Fibroblast of the aortic adventitia (primary cell): ENCODE measurements around the gene CUX1. TPM values are rescaled to one million over a fixed set of nuclear protein-coding genes. Genes with fewer than 3 reads are reported as not detected.

Source experiments
- DNase-seq: peaks from one replicate; pipeline ENCODE4 v3.0.0-alpha.2; 2010; ENCODE audit warnings: low read depth
- H3K4me3 ChIP-seq: 2 replicates; pipeline ENCODE4 v1.5.1; 2011; ENCODE audit warnings: low read depth, mild to moderate bottlenecking, control low read depth, low read length, moderate library complexity
- total RNA-seq: library from RNA; depleted of rRNA; stranded (reverse); fragments of >200 nt; gene quantifications from 2 replicates; pipeline ENCODE4 v1.2.3, GENCODE V29; 2012; ENCODE audit warnings: low replicate concordance
- TF ChIP-seq, protein P1 (sequence below): IDR thresholded peaks from 2 replicates; pipeline ENCODE4 v1.5.1; 2011; ENCODE audit warnings: mild to moderate bottlenecking, low read length, control low read depth, inconsistent platforms; ENCODE audit not compliant: insufficient read depth

CUX1 gene
- total RNA-seq, 1 donor, result 44.2 TPM

DNA sequence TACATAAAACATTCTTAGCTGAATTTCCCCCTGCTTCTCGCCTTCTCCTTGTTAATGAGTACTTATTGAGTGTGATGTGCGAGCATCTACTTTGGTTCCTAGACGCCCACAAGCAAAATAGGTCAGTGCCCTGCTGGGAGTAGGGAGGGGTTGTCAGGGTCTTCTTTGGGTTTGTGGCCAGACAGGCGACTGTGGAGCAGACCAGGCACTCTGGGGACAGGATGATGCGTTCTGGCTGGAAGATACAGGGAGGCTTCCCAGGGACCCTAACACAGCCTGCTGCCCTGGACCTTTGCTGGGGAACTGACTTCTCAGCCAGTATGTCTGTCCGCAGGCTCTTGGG, 227.2 kb downstream of the CUX1 start:
- TF ChIP-seq, protein P1, sequence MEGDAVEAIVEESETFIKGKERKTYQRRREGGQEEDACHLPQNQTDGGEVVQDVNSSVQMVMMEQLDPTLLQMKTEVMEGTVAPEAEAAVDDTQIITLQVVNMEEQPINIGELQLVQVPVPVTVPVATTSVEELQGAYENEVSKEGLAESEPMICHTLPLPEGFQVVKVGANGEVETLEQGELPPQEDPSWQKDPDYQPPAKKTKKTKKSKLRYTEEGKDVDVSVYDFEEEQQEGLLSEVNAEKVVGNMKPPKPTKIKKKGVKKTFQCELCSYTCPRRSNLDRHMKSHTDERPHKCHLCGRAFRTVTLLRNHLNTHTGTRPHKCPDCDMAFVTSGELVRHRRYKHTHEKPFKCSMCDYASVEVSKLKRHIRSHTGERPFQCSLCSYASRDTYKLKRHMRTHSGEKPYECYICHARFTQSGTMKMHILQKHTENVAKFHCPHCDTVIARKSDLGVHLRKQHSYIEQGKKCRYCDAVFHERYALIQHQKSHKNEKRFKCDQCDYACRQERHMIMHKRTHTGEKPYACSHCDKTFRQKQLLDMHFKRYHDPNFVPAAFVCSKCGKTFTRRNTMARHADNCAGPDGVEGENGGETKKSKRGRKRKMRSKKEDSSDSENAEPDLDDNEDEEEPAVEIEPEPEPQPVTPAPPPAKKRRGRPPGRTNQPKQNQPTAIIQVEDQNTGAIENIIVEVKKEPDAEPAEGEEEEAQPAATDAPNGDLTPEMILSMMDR, result no peak

DNA sequence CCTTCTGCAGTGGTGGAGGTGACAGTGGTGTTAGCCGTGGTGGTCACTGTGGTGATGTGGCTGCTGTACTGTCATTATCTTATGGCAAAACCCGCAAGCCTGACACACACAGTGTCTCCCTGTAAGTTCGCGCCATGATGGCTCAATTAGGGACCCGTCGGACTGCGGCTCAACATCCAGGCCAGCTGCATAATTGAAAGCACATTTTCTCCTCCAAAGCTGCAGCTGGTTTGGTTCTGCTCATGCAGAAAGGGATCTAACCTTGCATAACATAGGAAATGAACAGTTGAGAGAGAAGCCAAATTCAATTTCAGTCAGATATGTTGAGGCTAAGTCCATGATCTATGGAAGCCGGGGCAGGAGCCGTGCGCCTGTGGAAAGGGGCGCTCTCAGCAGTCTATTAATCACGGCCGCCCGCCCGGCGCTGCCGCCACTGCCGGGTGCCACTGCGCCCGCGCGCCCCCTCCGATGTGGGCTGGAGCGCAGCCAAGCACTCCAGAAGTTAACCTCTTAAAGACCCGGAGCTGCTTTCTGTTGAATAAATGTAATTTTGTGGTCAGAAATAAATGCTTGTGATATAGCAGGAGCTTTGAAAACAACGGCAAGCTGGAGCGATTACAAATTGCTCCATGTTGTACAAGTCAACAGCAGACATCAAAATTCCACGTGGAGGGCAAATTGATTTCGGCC, 227.7 kb downstream of the CUX1 start:
- peak overlapping the region; percentile 37 for H3K4me3 ChIP-seq
- TF ChIP-seq, protein P1, result no peak
- DNase-seq, result peak; percentile 95

More for the DNA sequence above, 227.2 kb downstream of the CUX1 start:
- no peak for DNase-seq
- no peak overlapping the region for H3K4me3 ChIP-seq

DNA sequence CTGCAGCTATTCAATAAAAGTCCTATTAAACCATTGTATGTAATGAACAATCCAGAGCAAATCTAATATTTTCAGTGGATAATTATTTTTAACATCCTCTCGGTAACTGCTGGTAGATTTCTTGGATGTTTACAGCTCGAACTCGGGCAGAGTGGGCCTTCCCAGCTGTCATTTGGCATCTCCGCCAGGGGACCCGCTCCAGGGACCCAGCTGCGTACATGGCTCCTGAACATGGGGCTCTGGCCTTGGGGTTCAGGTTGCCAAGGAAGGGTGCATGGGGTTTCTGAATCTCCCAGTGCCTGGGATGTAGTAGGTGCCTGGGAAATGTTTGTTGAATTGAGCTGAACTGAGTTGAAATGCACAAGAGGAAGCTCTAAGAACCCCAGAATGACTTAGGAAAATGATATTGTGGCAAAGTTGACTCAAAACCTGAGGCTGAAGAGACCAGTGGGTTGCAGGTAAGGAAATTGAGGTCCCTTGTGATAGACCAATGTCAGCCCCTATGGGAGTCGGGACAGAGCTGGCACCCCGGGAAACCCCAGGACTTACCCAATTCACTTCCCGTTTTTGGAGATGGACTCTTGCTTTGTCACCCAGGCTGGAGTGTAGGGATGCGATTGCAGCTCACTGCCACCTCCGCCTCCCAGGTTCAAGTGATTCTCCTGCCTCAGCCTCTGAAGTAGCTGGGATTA, 228.4 kb downstream of the CUX1 start:
- no peak for DNase-seq
- TF ChIP-seq, protein P1, result no peak
- H3K4me3 ChIP-seq, result peak overlapping the region; percentile 37

DNA sequence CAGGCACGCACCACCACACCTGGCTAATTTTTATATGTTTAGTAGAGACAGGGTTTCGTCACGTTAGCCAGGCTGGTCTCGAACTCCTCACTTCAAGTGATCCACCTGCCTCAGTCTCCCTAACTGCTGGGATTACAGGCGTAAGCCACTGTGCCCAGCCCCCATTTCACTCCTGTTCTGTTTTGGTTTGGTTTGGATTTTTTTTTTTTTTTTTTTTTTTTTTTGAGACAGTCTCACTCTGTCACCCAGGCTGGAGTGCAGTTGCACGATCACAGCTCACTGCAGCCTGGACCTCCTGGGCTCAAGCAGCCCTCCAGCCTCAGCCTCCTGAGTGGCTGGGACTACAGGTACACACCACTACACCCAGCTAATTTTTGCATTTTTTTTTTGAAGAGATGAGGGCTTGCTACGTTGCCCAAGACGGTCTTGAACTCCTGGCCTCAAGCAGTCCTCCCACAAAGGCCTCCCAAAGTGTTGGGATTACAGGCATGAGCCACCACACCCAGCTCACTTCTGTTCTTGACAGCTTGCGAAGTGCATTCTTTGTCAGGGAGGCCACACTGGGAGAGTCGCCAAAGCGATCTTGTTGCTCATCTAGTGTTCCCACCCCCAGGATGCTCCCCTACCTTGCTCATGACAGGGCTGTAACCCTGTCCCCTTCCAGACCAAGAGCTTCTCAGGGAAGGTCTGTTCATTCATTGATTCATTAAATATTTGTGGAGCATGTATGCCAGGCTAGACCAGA, 229.1 kb downstream of the CUX1 start:
- H3K4me3 ChIP-seq, result no peak overlapping the region
- no peak for DNase-seq
- TF ChIP-seq, protein P1, result no peak

DNA sequence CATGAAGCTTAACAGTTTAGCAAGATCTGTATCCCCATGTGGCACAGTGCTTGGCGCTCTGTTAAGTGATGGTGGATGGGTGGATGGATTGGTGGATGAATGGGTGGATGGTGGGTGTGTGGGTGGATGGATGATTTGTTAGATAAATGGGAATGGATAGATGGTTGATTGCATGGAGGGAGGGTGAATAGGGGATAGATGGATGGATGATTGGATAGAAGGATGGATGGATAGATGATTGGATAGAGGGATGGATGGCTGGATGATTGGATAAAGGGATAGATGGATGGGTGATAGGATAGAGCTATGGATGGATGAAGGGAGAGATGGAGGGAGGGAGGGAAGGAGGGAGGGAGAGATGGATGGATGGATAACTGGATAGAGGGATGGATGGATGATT, 229.7 kb downstream of the CUX1 start:
- TF ChIP-seq, protein P1, result no peak
- no peak overlapping the region for H3K4me3 ChIP-seq
- DNase-seq, result no peak

DNA sequence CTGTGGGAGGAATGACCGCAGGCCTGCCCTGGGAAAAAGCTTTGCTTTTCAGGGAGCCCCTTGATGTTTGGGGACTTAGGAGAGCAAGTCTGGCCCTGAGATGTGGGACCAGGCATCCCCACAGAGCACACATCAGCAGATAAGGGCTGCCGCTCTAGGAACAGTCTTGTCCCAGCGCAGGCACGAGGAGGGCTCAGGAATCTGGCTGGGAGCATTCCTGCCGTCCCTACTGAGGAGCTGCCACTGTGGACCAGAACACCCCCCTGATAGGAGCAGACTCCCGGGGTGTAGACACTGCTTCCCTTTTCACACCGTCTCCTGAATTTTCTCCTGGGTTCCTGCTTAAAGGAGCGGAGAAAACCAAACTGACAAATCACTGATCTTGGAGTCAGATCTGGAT, 232.3 kb downstream of the CUX1 start:
- no peak overlapping the region for H3K4me3 ChIP-seq
- no peak for DNase-seq
- TF ChIP-seq, protein P1, result no peak
